MM.1S (cell line): Measurements from ENCODE around the gene KRTAP10-4.

Source experiments
- DNase-seq: peaks from one replicate; pipeline ENCODE4 v3.0.0-alpha.2; 2015
- H2AFZ ChIP-seq: fragments of 300-600 bp; sonication (generic); 2 replicates; pipeline ENCODE4 v1.6.0; 2016; ENCODE audit warnings: antibody characterized with exemption, low read length
- H3F3A ChIP-seq: fragments of 300-600 bp; sonication (generic); 2 replicates; pipeline ENCODE4 v1.6.1; 2016; ENCODE audit warnings: mild to moderate bottlenecking, antibody characterized with exemption, low read length, moderate library complexity, mixed read lengths; ENCODE audit not compliant: insufficient read depth
- H3K27ac ChIP-seq: fragments of 300-600 bp; sonication (generic); 2 replicates; pipeline ENCODE4 v1.5.1; 2016; ENCODE audit warnings: mild to moderate bottlenecking, low read length
- H3K27me3 ChIP-seq: fragments of 300-600 bp; sonication (generic); replicated peaks from 2 replicates; pipeline ENCODE4 v1.6.0; 2016; ENCODE audit warnings: low read length; ENCODE audit not compliant: insufficient read depth
- H3K36me3 ChIP-seq: fragments of 300-600 bp; sonication (generic); replicated peaks from 2 replicates; pipeline ENCODE4 v1.6.1; 2016; ENCODE audit warnings: mild to moderate bottlenecking, low read length, mixed read lengths; ENCODE audit not compliant: insufficient read depth
- H3K4me1 ChIP-seq: fragments of 300-600 bp; sonication (generic); 2 replicates; pipeline ENCODE4 v1.6.1; 2016; ENCODE audit warnings: low read length, mixed read lengths
- H3K4me2 ChIP-seq: fragments of 300-600 bp; sonication (generic); 2 replicates; pipeline ENCODE4 v1.6.0; 2016; ENCODE audit warnings: low read depth, low read length
- H3K4me3 ChIP-seq: fragments of 300-600 bp; sonication (generic); 2 replicates; pipeline ENCODE4 v1.5.1; 2016; ENCODE audit warnings: low read length, mixed read lengths
- H3K79me2 ChIP-seq: fragments of 300-600 bp; sonication (generic); 2 replicates; pipeline ENCODE4 v1.6.1; 2016; ENCODE audit warnings: mixed run types, low read length, mixed read lengths
- H3K9ac ChIP-seq: fragments of 300-600 bp; sonication (generic); 2 replicates; pipeline ENCODE4 v1.6.1; 2016; ENCODE audit warnings: low read length, mixed read lengths
- H3K9me2 ChIP-seq: fragments of 300-600 bp; sonication (generic); replicated peaks from 2 replicates; pipeline ENCODE4 v1.6.1; 2016; ENCODE audit warnings: mild to moderate bottlenecking, low read length, mixed read lengths; ENCODE audit not compliant: insufficient read depth
- H3K9me3 ChIP-seq: fragments of 300-600 bp; sonication (generic); replicated peaks from 2 replicates; pipeline ENCODE4 v1.6.1; 2016; ENCODE audit warnings: mild to moderate bottlenecking, low read length, mixed read lengths; ENCODE audit not compliant: insufficient read depth
- H4K20me1 ChIP-seq: fragments of 300-600 bp; sonication (generic); 2 replicates; pipeline ENCODE4 v1.6.1; 2016; ENCODE audit warnings: mild to moderate bottlenecking, low read length, moderate library complexity, mixed read lengths; ENCODE audit not compliant: insufficient read depth
- EZH2 ChIP-seq: fragments of 300-600 bp; sonication (generic); optimal IDR thresholded peaks from 2 replicates; pipeline ENCODE3; 2017; ENCODE audit warnings: low read depth, mild to moderate bottlenecking, antibody characterized with exemption, low read length, mixed read lengths
- EZH2phosphoT487 ChIP-seq: fragments of 300-600 bp; sonication (generic); IDR thresholded peaks from 2 replicates; pipeline ENCODE4 v1.6.1; 2018; ENCODE audit warnings: antibody characterized with exemption, low read length
- TF ChIP-seq, protein P1 (sequence below): fragments of 300-600 bp; sonication (generic); IDR thresholded peaks from 2 replicates; pipeline ENCODE4 v1.5.1; 2016; ENCODE audit warnings: antibody characterized with exemption, low read length, mixed read lengths

KRTAP10-4 gene

DNA sequence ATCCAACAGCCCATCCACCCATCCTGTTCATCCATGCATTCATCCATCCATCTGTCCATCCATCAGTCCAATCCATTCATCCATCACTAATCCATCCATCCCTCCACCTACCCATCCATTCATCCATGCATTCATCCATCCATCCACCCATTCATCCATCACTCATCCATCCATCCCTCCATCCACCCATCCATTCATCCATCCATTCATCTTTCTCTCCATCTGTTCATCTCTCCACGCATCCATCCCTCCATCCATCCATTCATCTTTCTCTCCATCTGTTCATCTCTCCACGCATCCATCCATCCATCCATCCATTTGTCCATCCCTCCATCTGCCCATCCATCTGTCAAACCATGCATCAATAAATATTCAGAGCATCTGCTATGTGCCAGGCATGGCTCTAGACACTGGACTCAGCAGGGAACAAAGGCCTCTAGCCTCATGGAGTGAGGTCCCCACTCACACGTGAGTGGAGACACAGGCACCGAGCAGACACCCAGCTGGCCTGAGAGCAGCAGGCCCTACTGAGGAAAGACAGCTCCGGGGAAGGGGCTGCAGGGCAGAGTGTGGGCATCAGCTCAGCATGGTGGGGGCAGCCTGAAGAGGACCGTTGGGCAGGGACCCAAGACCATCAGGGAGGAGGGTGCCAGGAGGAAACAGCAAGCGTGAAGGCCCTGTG, 43.2 kb upstream of the KRTAP10-4 start:
- Histone ChIP-seq H3K4me2 (no peak overlapping the region), H3K36me3 (no peaks in the 10 kb centered on the region), H3K4me1 (no peaks in the 10 kb centered on the region), H3K27ac (no peak overlapping the region), H3K79me2 (no peaks in the 10 kb centered on the region), H2AFZ (no peak overlapping the region), H3K4me3 (no peak overlapping the region), H3K27me3 (peaks cover 93% of the 10 kb centered on the region), H3K9me2 (no peaks in the 10 kb centered on the region), H3F3A (no peaks in the 10 kb centered on the region), H3K9me3 (no peaks in the 10 kb centered on the region), H3K9ac (no peak overlapping the region), H4K20me1 (no peaks in the 10 kb centered on the region)
- TF ChIP-seq, protein P1, sequence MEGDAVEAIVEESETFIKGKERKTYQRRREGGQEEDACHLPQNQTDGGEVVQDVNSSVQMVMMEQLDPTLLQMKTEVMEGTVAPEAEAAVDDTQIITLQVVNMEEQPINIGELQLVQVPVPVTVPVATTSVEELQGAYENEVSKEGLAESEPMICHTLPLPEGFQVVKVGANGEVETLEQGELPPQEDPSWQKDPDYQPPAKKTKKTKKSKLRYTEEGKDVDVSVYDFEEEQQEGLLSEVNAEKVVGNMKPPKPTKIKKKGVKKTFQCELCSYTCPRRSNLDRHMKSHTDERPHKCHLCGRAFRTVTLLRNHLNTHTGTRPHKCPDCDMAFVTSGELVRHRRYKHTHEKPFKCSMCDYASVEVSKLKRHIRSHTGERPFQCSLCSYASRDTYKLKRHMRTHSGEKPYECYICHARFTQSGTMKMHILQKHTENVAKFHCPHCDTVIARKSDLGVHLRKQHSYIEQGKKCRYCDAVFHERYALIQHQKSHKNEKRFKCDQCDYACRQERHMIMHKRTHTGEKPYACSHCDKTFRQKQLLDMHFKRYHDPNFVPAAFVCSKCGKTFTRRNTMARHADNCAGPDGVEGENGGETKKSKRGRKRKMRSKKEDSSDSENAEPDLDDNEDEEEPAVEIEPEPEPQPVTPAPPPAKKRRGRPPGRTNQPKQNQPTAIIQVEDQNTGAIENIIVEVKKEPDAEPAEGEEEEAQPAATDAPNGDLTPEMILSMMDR: no peak
- TF ChIP-seq EZH2 (no peak), EZH2phosphoT487 (no peak)
- no peak for DNase-seq

DNA sequence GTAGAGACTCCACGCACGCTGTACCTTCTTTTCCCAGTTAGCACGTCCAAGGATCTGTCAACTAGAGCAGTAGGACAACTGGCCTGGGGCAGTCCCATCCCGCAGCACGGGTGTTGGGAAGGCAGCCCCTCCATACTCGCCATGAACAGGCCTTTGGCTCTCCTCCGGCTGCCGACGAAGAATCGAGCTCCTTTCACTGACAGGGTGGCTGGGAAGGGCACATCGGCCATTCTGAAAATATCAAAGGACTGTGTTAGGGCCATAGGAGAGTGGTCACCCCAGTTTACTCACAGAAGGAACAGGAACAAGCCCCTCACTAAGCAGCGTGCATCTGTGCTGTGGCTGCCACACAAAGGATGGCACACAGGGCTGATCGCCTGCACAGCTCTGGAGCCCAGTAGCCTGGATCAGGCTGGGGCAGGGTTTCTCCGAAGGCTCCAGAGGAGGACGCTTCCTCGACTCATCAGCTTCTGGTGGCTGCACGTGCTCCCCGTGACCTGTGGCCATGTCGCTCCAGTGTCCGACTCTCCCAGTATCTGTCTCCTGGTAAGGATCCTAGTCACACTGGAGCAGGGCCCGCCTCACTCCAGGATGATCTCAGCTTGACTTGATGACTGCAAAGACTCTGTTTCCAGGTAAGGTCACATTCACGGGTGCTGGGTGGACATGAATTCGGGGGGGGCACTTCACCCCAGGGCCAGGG, 42.5 kb upstream of the KRTAP10-4 start:
- Histone ChIP-seq H3K79me2 (no peaks in the 10 kb centered on the region), H3K4me1 (no peaks in the 10 kb centered on the region), H3K27ac (no peak overlapping the region), H3K4me2 (no peak overlapping the region), H3K36me3 (no peaks in the 10 kb centered on the region), H4K20me1 (no peaks in the 10 kb centered on the region), H3K9me3 (no peaks in the 10 kb centered on the region), H3K9ac (no peak overlapping the region), H2AFZ (no peak overlapping the region), H3K4me3 (no peak overlapping the region), H3F3A (no peaks in the 10 kb centered on the region), H3K9me2 (no peaks in the 10 kb centered on the region), H3K27me3 (peaks cover 92% of the 10 kb centered on the region)
- TF ChIP-seq EZH2: no peak
- TF ChIP-seq, protein P1: no peak
- no peak for TF ChIP-seq EZH2phosphoT487
- no peak for DNase-seq

DNA sequence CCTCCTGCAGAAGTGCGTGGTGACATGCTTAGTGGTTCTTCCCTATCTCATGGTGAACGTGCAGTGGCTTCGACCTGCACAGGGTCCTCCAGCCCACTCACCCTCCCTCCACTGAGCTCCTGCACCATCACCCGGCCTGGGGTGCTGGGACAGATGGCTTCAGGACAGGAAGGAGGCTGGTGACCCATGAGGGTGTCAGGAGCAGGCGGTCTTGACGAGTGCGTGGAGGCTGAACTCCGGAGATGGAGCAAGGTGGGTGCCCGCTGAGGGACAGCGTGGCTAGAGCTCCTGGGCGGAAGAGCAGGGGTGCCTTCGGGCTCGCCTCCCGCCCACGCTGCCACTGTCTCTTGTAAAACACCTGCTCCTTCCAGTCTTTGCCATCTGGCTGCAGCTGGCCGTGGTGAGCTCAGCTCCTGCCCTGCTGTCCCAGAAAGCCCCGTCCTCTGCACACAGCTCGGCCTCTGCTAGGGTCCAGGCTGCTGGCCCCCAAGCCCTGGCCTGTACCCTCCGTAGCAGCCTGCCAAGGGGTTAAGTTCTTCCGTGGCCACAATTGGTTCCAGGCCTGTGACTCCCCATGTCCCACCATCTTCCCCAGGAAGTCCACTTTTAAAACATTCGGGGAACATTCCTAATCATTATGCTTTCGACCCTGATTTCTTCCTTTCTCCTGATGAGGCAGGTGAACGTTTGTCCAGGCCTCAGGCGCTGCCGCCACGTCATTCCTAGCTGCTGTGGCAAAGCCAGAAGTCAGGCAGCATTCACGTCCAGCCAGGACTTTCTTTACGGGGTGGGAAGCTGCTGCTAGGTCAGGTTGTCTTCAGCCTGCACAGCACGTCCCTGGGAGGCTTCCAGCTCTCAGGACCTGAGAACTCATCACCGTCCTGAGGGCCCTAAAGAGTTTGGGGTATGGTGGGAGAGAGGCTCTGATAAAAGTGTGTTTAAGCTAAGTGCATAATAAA, 41.6 kb upstream of the KRTAP10-4 start:
- no peaks in the 10 kb centered on the region for H3K36me3 ChIP-seq
- no peak overlapping the region for H2AFZ ChIP-seq
- no peak overlapping the region for H3K27ac ChIP-seq
- no peak overlapping the region for H3K4me2 ChIP-seq
- no peaks in the 10 kb centered on the region for H4K20me1 ChIP-seq
- no peak for DNase-seq
- H3K9me3 ChIP-seq: no peaks in the 10 kb centered on the region
- H3K27me3 ChIP-seq: peaks cover 92% of the 10 kb centered on the region
- no peak overlapping the region for H3K9ac ChIP-seq
- H3F3A ChIP-seq: no peaks in the 10 kb centered on the region
- H3K4me1 ChIP-seq: no peaks in the 10 kb centered on the region
- H3K9me2 ChIP-seq: no peaks in the 10 kb centered on the region
- no peak for TF ChIP-seq EZH2phosphoT487
- H3K79me2 ChIP-seq: no peaks in the 10 kb centered on the region
- H3K4me3 ChIP-seq: no peak overlapping the region
